H9 (cell line): ENCODE data around the gene TPP2. TPM values are rescaled to one million over a fixed set of nuclear protein-coding genes. Genes with fewer than 3 reads are reported as not detected.

Experiments
- DNase-seq: peaks from one replicate; pipeline ENCODE4 v3.0.0-alpha.2; 2017
- H2AFZ ChIP-seq: one replicate; pipeline ENCODE4 v1.6.1; 2013; ENCODE audit warnings: mild to moderate bottlenecking, low read length, control low read depth, moderate library complexity
- H2AK5ac ChIP-seq: 2 replicates; pipeline ENCODE4 v1.6.1; 2013; ENCODE audit warnings: low read length, control low read depth, mixed read lengths; ENCODE audit not compliant: insufficient read length
- H2BK120ac ChIP-seq: one replicate; pipeline ENCODE4 v1.6.1; 2013; ENCODE audit warnings: low read depth, mild to moderate bottlenecking, low read length, control low read depth, inconsistent platforms; ENCODE audit not compliant: poor library complexity, severe bottlenecking
- H2BK12ac ChIP-seq: 2 replicates; pipeline ENCODE4 v1.6.1; 2013; ENCODE audit warnings: low read length, control low read depth, mixed read lengths, low read depth; ENCODE audit not compliant: insufficient read length
- H2BK15ac ChIP-seq: 2 replicates; pipeline ENCODE4 v1.6.1; 2013; ENCODE audit warnings: low read depth, low read length, control low read depth
- H2BK20ac ChIP-seq: one replicate; pipeline ENCODE4 v1.6.1; 2013; ENCODE audit warnings: low read depth, mild to moderate bottlenecking, low read length, control low read depth, inconsistent platforms; ENCODE audit not compliant: poor library complexity, severe bottlenecking
- H2BK5ac ChIP-seq: 2 replicates; pipeline ENCODE4 v1.6.1; 2013; ENCODE audit warnings: low read length, control low read depth, mixed read lengths; ENCODE audit not compliant: insufficient read length
- H3K14ac ChIP-seq: 2 replicates; pipeline ENCODE4 v1.6.1; 2013; ENCODE audit warnings: low read length, control low read depth; ENCODE audit not compliant: insufficient read depth
- H3K18ac ChIP-seq: 2 replicates; pipeline ENCODE4 v1.6.1; 2013; ENCODE audit warnings: low read depth, mild to moderate bottlenecking, mixed read lengths, low read length, control low read depth; ENCODE audit not compliant: insufficient read length
- H3K23ac ChIP-seq: 2 replicates; pipeline ENCODE4 v1.6.1; 2013; ENCODE audit warnings: low read length, control low read depth, mixed read lengths, low read depth; ENCODE audit not compliant: insufficient read length
- H3K23me2 ChIP-seq: 2 replicates; pipeline ENCODE4 v1.6.1; 2013; ENCODE audit warnings: low read depth, mild to moderate bottlenecking, mixed read lengths, low read length, control low read depth; ENCODE audit not compliant: insufficient read length, poor library complexity, severe bottlenecking
- H3K27ac ChIP-seq: 2 replicates; pipeline ENCODE4 v1.5.1; 2013; ENCODE audit warnings: low read length, control low read depth, mixed read lengths, low read depth; ENCODE audit not compliant: insufficient read length
- H3K27me3 ChIP-seq: 2 replicates; pipeline ENCODE4 v1.6.1; 2013; ENCODE audit warnings: low read length, control low read depth, inconsistent platforms; ENCODE audit not compliant: insufficient read depth
- H3K4ac ChIP-seq: 2 replicates; pipeline ENCODE4 v1.6.1; 2013; ENCODE audit warnings: low read depth, mild to moderate bottlenecking, control low read depth, inconsistent platforms, low read length, moderate library complexity
- H3K4me1 ChIP-seq: 2 replicates; pipeline ENCODE4 v1.6.1; 2013; ENCODE audit warnings: low read length, control low read depth, inconsistent platforms; ENCODE audit not compliant: insufficient read depth
- H3K4me2 ChIP-seq: 2 replicates; pipeline ENCODE4 v1.6.1; 2013; ENCODE audit warnings: low read length, control low read depth, mixed read lengths; ENCODE audit not compliant: insufficient read length, insufficient read depth
- H3K56ac ChIP-seq: 2 replicates; pipeline ENCODE4 v1.6.1; 2013; ENCODE audit warnings: low read depth, mild to moderate bottlenecking, mixed read lengths, low read length, control low read depth; ENCODE audit not compliant: insufficient read length
- H3K79me1 ChIP-seq: 2 replicates; pipeline ENCODE4 v1.6.1; 2013; ENCODE audit warnings: low read depth, mild to moderate bottlenecking, moderate library complexity, low read length, control low read depth, inconsistent platforms; ENCODE audit not compliant: insufficient read depth, poor library complexity, severe bottlenecking
- H3K79me2 ChIP-seq: 2 replicates; pipeline ENCODE4 v1.6.1; 2013; ENCODE audit warnings: low read length, control low read depth, inconsistent platforms; ENCODE audit not compliant: insufficient read depth
- H3K9ac ChIP-seq: 2 replicates; pipeline ENCODE4 v1.6.1; 2013; ENCODE audit warnings: low read length, control low read depth, mixed read lengths; ENCODE audit not compliant: insufficient read length; ENCODE audit errors: extremely low read depth
- H3K9me3 ChIP-seq: one replicate; pipeline ENCODE4 v1.6.1; 2013; ENCODE audit warnings: low read depth, low read length, inconsistent platforms; ENCODE audit not compliant: control insufficient read depth
- H3T11ph ChIP-seq: one replicate; pipeline ENCODE4 v1.6.1; 2013; ENCODE audit warnings: mild to moderate bottlenecking, low read length, control low read depth, inconsistent platforms
- H4K20me1 ChIP-seq: one replicate; pipeline ENCODE4 v1.6.1; 2013; ENCODE audit not compliant: control insufficient read depth, insufficient read length, insufficient read depth
- H4K5ac ChIP-seq: 2 replicates; pipeline ENCODE4 v1.6.1; 2013; ENCODE audit warnings: low read depth, mild to moderate bottlenecking, mixed read lengths, low read length, control low read depth; ENCODE audit not compliant: insufficient read length
- H4K8ac ChIP-seq: replicated peaks from 2 replicates; pipeline ENCODE4 v1.6.1; 2013; ENCODE audit warnings: low read length, control low read depth, mixed read lengths, low read depth; ENCODE audit not compliant: insufficient read length
- H4K91ac ChIP-seq: 2 replicates; pipeline ENCODE4 v1.6.1; 2013; ENCODE audit warnings: low read depth, mild to moderate bottlenecking, moderate library complexity, mixed read lengths, low read length, control low read depth; ENCODE audit not compliant: insufficient read length
- H3K27ac Mint-ChIP-seq, 3 experiments: 2 replicates in 2 of 3; 3 replicates in 1 of 3; pipeline ENCODE4 v1.8.0; 2020 to 2021; ENCODE audit warnings: mixed read lengths in 3 of 3, mild to moderate bottlenecking in 1 of 3, moderate library complexity in 1 of 3
- H3K27me3 Mint-ChIP-seq: 2 replicates; pipeline ENCODE4 v1.8.0; 2021; ENCODE audit warnings: low read depth, mild to moderate bottlenecking, moderate library complexity, mixed read lengths
- H3K36me3 Mint-ChIP-seq, 3 experiments: 2 replicates in 2 of 3; 3 replicates in 1 of 3; pipeline ENCODE4 v1.8.0; 2020 to 2021; ENCODE audit warnings: low read depth in 3 of 3, mixed read lengths in 3 of 3; ENCODE audit not compliant: insufficient read depth in 1 of 3
- H3K4me1 Mint-ChIP-seq, 2 experiments: 2 replicates each; pipeline ENCODE4 v1.8.0; 2020; ENCODE audit warnings: mixed read lengths in 2 of 2
- H3K4me3 Mint-ChIP-seq, 2 experiments: 2 replicates in 1 of 2; 3 replicates in 1 of 2; pipeline ENCODE4 v1.8.0; 2020 to 2021; ENCODE audit warnings: mild to moderate bottlenecking in 2 of 2, mixed read lengths in 2 of 2, moderate library complexity in 1 of 2
- H3K9me3 Mint-ChIP-seq, 2 experiments: 2 replicates in 1 of 2; 3 replicates in 1 of 2; pipeline ENCODE4 v1.8.0; 2020; ENCODE audit warnings: mild to moderate bottlenecking in 2 of 2, mixed read lengths in 2 of 2, moderate library complexity in 1 of 2
- WGBS: extraction: QIAGEN DNeasy Blood & Tissue Kit; methylation state at CpG from one replicate; pipeline ENCODE4 v1.1.7; 2013; ENCODE audit warnings: missing lambda C conversion rate, low lambda C conversion rate, mixed read lengths; ENCODE audit not compliant: insufficient read length; ENCODE audit errors: extremely low coverage; 5-methylcytosine and 5-hydroxymethylcytosine counted together
- total RNA-seq: library from RNA; stranded (reverse); gene quantifications from 2 replicates; pipeline ENCODE4 v1.2.1, GENCODE V29; 2021
- TF ChIP-seq, protein P1 (sequence below): fragments of 200-600 bp; sonication (generic); conservative IDR thresholded peaks from 3 replicates; pipeline ENCODE4 v1.8.0; 2021; ENCODE audit warnings: antibody characterized with exemption, mild to moderate bottlenecking

TPP2 gene
- total RNA-seq, 1 experiment from 2014 or later = 63.5 TPM

- Mint-ChIP-seq H3K9me3 (no peaks in the 10 kb centered on the region), H3K36me3 (no peaks in the 10 kb centered on the region), H3K27ac (0 out of 7 replicates have a peak overlapping the region, but pooled peaks of 1 of the 3 experiments have one; percentile 41), H3K4me3 (no peak overlapping the region), H3K4me1 (peaks cover 5 to 13% of the 10 kb centered on the region in 2 experiments), H3K27me3 (no peaks in the 10 kb centered on the region; the same call in 1 of the 2 replicates)
- H3K4me2 ChIP-seq = no peak overlapping the region
- H2AK5ac ChIP-seq = no peak overlapping the region
- H3K9ac ChIP-seq = no peak overlapping the region
- no peak overlapping the region for H2BK20ac ChIP-seq
- H2BK5ac ChIP-seq = no peak overlapping the region
- H3K23me2 ChIP-seq = peaks cover 7% of the 10 kb centered on the region
- no peak overlapping the region for H2BK120ac ChIP-seq
- H3K4ac ChIP-seq = no peak overlapping the region
- H2BK12ac ChIP-seq = no peak overlapping the region
- no peaks in the 10 kb centered on the region for H3K79me1 ChIP-seq
- H2BK15ac ChIP-seq = no peak overlapping the region
- DNase-seq = no peak
- H2AFZ ChIP-seq = no peak overlapping the region
- no peak overlapping the region for H3K27ac ChIP-seq
- no peak overlapping the region for H3T11ph ChIP-seq
- H3K9me3 ChIP-seq = no peaks in the 10 kb centered on the region
- H3K23ac ChIP-seq = no peak overlapping the region
- H3K56ac ChIP-seq = no peak overlapping the region
- no peak overlapping the region for H4K5ac ChIP-seq
- H3K79me2 ChIP-seq = no peaks in the 10 kb centered on the region
- no peak overlapping the region for H4K91ac ChIP-seq
- no peak overlapping the region for H3K18ac ChIP-seq
- no CpG with 5 or more reads among the region's 2 CpGs for WGBS
- no peak overlapping the region for H4K8ac ChIP-seq
- H3K14ac ChIP-seq = no peak overlapping the region
- no peaks in the 10 kb centered on the region for H3K4me1 ChIP-seq
- no peaks in the 10 kb centered on the region for H4K20me1 ChIP-seq
- no peaks in the 10 kb centered on the region for H3K27me3 ChIP-seq
- TF ChIP-seq, protein P1, sequence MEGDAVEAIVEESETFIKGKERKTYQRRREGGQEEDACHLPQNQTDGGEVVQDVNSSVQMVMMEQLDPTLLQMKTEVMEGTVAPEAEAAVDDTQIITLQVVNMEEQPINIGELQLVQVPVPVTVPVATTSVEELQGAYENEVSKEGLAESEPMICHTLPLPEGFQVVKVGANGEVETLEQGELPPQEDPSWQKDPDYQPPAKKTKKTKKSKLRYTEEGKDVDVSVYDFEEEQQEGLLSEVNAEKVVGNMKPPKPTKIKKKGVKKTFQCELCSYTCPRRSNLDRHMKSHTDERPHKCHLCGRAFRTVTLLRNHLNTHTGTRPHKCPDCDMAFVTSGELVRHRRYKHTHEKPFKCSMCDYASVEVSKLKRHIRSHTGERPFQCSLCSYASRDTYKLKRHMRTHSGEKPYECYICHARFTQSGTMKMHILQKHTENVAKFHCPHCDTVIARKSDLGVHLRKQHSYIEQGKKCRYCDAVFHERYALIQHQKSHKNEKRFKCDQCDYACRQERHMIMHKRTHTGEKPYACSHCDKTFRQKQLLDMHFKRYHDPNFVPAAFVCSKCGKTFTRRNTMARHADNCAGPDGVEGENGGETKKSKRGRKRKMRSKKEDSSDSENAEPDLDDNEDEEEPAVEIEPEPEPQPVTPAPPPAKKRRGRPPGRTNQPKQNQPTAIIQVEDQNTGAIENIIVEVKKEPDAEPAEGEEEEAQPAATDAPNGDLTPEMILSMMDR = no peak
Measured at GRCh38 chr13:102587916-102588315, 8.9 kb upstream of the TPP2 start.
